AG09309 (cell line): Measurements from ENCODE around the gene C17orf75.

ENCODE experiments used
- DNase-seq: peaks from one replicate; pipeline ENCODE4 v3.0.0-alpha.2; 2010; ENCODE audit warnings: low read depth
- H3K4me3 ChIP-seq: 2 replicates; pipeline ENCODE4 v1.5.1; 2011; ENCODE audit warnings: mild to moderate bottlenecking, low read depth, low read length, moderate library complexity; ENCODE audit not compliant: control insufficient read depth
- TF ChIP-seq, protein P1 (sequence below): IDR thresholded peaks from 2 replicates; pipeline ENCODE4 v1.5.1; 2011; ENCODE audit warnings: mild to moderate bottlenecking, low read depth, low read length, inconsistent platforms; ENCODE audit not compliant: insufficient read depth, control insufficient read depth; ENCODE audit errors: missing control alignments

C17orf75 gene

DNA sequence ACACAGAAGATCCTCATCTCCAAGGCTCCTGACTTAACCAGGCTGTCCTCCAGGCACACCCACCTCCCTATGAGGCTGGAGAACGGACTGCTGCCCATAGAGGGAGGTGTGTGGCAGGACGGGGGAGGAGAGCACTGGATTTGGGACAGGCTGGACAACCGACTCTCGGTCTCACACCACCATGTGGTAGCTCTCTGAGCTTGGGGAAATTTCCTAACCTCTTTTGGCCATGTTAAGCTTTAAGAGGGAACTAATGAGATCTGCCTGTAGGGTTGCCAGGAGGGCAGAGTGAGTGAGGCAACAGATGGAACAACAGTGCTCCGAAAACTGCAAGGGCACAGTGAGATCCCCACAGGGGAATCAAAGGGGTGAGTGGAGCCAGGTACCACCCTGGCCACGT, 43.7 kb downstream of the C17orf75 start:
- TF ChIP-seq, protein P1, sequence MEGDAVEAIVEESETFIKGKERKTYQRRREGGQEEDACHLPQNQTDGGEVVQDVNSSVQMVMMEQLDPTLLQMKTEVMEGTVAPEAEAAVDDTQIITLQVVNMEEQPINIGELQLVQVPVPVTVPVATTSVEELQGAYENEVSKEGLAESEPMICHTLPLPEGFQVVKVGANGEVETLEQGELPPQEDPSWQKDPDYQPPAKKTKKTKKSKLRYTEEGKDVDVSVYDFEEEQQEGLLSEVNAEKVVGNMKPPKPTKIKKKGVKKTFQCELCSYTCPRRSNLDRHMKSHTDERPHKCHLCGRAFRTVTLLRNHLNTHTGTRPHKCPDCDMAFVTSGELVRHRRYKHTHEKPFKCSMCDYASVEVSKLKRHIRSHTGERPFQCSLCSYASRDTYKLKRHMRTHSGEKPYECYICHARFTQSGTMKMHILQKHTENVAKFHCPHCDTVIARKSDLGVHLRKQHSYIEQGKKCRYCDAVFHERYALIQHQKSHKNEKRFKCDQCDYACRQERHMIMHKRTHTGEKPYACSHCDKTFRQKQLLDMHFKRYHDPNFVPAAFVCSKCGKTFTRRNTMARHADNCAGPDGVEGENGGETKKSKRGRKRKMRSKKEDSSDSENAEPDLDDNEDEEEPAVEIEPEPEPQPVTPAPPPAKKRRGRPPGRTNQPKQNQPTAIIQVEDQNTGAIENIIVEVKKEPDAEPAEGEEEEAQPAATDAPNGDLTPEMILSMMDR, result no peak
- no peak overlapping the region for H3K4me3 ChIP-seq
- DNase-seq, result no peak

- TF ChIP-seq, protein P1, result no peak
- H3K4me3 ChIP-seq, result no peak overlapping the region
- no peak for DNase-seq
These were observed 44.1 kb downstream of the C17orf75 start for GRCh38 chr17:32297860-32298259.

DNA sequence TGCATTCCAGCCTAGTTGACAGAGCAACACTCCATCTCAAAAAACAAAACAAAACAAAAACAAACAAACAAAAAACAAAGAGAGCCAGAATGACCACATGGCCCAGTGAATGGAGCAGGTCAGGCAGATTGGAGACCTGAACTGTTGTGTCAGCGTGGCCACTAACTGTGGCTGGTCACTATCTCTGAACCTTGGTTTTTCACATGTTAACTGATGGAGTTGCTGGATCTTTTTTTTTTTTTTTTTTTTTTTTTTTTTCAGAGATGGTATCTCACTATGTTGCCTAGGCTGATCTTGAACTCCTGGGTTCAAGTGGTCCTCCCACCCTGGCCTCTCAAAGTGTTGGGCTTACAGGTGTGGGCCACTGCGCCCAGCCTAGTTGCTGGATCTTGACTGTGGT, 44.5 kb downstream of the C17orf75 start:
- no peak for DNase-seq
- TF ChIP-seq, protein P1, result no peak
- H3K4me3 ChIP-seq, result no peak overlapping the region

- no peak overlapping the region for H3K4me3 ChIP-seq
- TF ChIP-seq, protein P1, result no peak
- no peak for DNase-seq
These were observed 49.9 kb downstream of the C17orf75 start for GRCh38 chr17:32292094-32292493.

- H3K4me3 ChIP-seq, result no peak overlapping the region
- TF ChIP-seq, protein P1, result no peak
- DNase-seq, result no peak
These were observed 52.4 kb downstream of the C17orf75 start for GRCh38 chr17:32289471-32290070.

GRCh38 chr17:32288615-32289014, 53.4 kb downstream of the C17orf75 start:
- no peak overlapping the region for H3K4me3 ChIP-seq
- TF ChIP-seq, protein P1, result no peak
- no peak for DNase-seq

DNA sequence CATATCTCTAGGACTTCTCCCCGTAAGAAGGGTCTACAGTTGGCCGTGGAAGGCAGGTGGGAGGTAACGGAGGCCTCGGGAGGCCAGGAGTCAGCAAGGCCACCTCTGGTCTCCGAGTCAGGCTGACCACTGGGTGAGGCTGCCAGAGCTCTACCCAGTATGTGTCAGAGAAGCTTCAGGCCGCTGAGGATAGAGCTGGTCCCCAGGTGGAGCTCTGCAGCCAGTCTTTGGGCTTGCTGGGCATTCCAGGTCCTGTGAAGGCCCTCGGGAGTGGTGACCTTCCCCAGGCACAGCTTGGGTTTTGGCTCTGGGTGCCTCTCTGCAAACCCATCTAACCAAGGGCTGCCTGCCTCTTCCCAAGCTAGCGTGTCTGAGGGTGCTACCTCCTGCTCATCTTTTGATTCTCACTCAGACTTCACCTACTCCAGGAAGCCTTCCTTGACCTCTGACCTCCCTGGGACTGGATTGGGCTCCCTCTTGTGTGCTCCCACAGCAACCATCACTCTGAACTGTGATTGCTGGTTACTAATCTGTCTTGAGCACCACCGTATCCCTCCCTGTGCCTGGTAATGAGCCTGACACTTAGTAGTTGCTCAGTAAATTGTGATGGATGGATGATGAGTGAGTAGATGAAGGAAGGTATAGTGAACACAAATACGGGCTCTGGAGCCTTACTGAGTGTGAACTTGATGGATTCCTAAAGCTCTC, 54.0 kb downstream of the C17orf75 start:
- TF ChIP-seq, protein P1, result no peak
- DNase-seq, result no peak

More for the DNA sequence above, 54.0 kb downstream of the C17orf75 start:
- H3K4me3 ChIP-seq, result no peak overlapping the region
